Smooth muscle cell (in vitro differentiated cells): Measurements from ENCODE around the gene TVP23C. TPM values are rescaled to one million over a fixed set of nuclear protein-coding genes. Genes with fewer than 3 reads are reported as not detected.

ENCODE experiments used
- DNase-seq: peaks from one replicate; lab custom pipeline; 2025; ENCODE audit not compliant: unreplicated experiment; lab: John Stamatoyannopoulos, UW
- H2AFZ ChIP-seq: fragments of 200-600 bp; sonication (generic); 2 replicates; pipeline ENCODE4 v1.6.0; 2016; ENCODE audit warnings: antibody characterized with exemption, low read depth, mild to moderate bottlenecking
- H3F3A ChIP-seq: fragments of 200-600 bp; sonication (generic); 2 replicates; pipeline ENCODE4 v1.6.0; 2017; ENCODE audit warnings: antibody characterized with exemption, low read depth
- H3K27ac ChIP-seq: fragments of 200-600 bp; sonication (generic); 2 replicates; pipeline ENCODE4 v1.5.1; 2016; ENCODE audit warnings: low read depth, mild to moderate bottlenecking
- H3K27me3 ChIP-seq: fragments of 200-600 bp; sonication (generic); 2 replicates; pipeline ENCODE4 v1.6.1; 2016; ENCODE audit warnings: low read depth, mild to moderate bottlenecking
- H3K36me3 ChIP-seq: fragments of 200-600 bp; sonication (generic); 2 replicates; pipeline ENCODE4 v1.5.1; 2016; ENCODE audit warnings: low read depth
- H3K4me1 ChIP-seq: fragments of 200-600 bp; sonication (generic); 2 replicates; pipeline ENCODE4 v1.5.1; 2016; ENCODE audit warnings: low read depth
- H3K4me2 ChIP-seq: fragments of 200-600 bp; sonication (generic); 2 replicates; pipeline ENCODE4 v1.6.0; 2016; ENCODE audit warnings: mild to moderate bottlenecking
- H3K4me3 ChIP-seq: fragments of 200-600 bp; sonication (generic); 2 replicates; pipeline ENCODE4 v1.5.1; 2016; ENCODE audit warnings: mild to moderate bottlenecking
- H3K79me2 ChIP-seq: fragments of 200-600 bp; sonication (generic); 2 replicates; pipeline ENCODE4 v1.6.0; 2016; ENCODE audit warnings: low read depth, mild to moderate bottlenecking
- H3K9ac ChIP-seq: fragments of 200-600 bp; sonication (generic); 2 replicates; pipeline ENCODE4 v1.6.0; 2016; ENCODE audit warnings: low read depth
- H3K9me3 ChIP-seq: fragments of 200-600 bp; sonication (generic); replicated peaks from 2 replicates; pipeline ENCODE4 v1.5.1; 2016; ENCODE audit warnings: low read depth
- H4K20me1 ChIP-seq: fragments of 200-600 bp; sonication (generic); 2 replicates; pipeline ENCODE4 v1.6.0; 2016; ENCODE audit warnings: low read depth
- CTCF ChIP-seq: fragments of 200-600 bp; sonication (generic); IDR thresholded peaks from 2 replicates; pipeline ENCODE4 v1.5.1; 2017; ENCODE audit warnings: borderline replicate concordance, mild to moderate bottlenecking, antibody characterized with exemption; ENCODE audit not compliant: insufficient read depth, poor library complexity, severe bottlenecking
- WGBS: methylation state at CpG from one replicate; pipeline ENCODE4 v1.1.7; 2016; ENCODE audit warnings: low lambda C conversion rate; 5-methylcytosine and 5-hydroxymethylcytosine counted together
- polyA plus RNA-seq: library from polyadenylated mRNA; unstranded; fragments of >200 nt; fragmentation: Nextera tagmentation; extraction: Ambion mirVana; gene quantifications from 2 replicates; pipeline ENCODE4 v1.2.1, GENCODE V29; 2016
- total RNA-seq: library from RNA; depleted of rRNA; stranded (reverse); fragments of >200 nt; gene quantifications from 2 replicates; pipeline ENCODE4 v1.2.3, GENCODE V29; 2014

Gene TVP23C
- total and polyA plus RNA-seq, 2 experiments from 2014 or later, result 10.0 to 52.5 TPM

- no peak for DNase-seq
- H3K4me2 ChIP-seq, result peak overlapping the region; percentile 27
- no peaks in the 10 kb centered on the region for H3K4me1 ChIP-seq
- no peaks in the 10 kb centered on the region for H3K79me2 ChIP-seq
- H3K9me3 ChIP-seq, result no peaks in the 10 kb centered on the region
- WGBS, result 38% methylated on average over 8 of the region's 8 CpGs
- H3K9ac ChIP-seq, result no peak overlapping the region
- H3K36me3 ChIP-seq, result no peaks in the 10 kb centered on the region
- no peak for TF ChIP-seq CTCF
- peaks cover 3% of the 10 kb centered on the region for H3F3A ChIP-seq
- peak overlapping the region; percentile 40 for H3K27ac ChIP-seq
- no peaks in the 10 kb centered on the region for H4K20me1 ChIP-seq
- H3K27me3 ChIP-seq, result no peaks in the 10 kb centered on the region
- no peak overlapping the region for H2AFZ ChIP-seq
- H3K4me3 ChIP-seq, result no peak overlapping the region
Observed at GRCh38 chr17:15475631-15476354, 87.5 kb downstream of the TVP23C start.

- Histone ChIP-seq H3F3A (no peaks in the 10 kb centered on the region), H3K9me3 (no peaks in the 10 kb centered on the region)
Observed at GRCh38 chr17:15472891-15473290, 90.4 kb downstream of the TVP23C start.

GRCh38 chr17:15470536-15470935, 92.7 kb downstream of the TVP23C start:
- H3K4me1 ChIP-seq, result no peaks in the 10 kb centered on the region
- no peak overlapping the region for H3K4me3 ChIP-seq
- no peak overlapping the region for H3K9ac ChIP-seq
- TF ChIP-seq CTCF, result no peak
- no peaks in the 10 kb centered on the region for H3K9me3 ChIP-seq
- H3K27ac ChIP-seq, result no peak overlapping the region
- no peaks in the 10 kb centered on the region for H3F3A ChIP-seq
- no peaks in the 10 kb centered on the region for H3K79me2 ChIP-seq
- no peaks in the 10 kb centered on the region for H3K27me3 ChIP-seq
- H3K4me2 ChIP-seq, result no peak overlapping the region
- H3K36me3 ChIP-seq, result no peaks in the 10 kb centered on the region
- no peak for DNase-seq
- H2AFZ ChIP-seq, result no peak overlapping the region
- 52% methylated on average over 7 of the region's 7 CpGs for WGBS
- no peaks in the 10 kb centered on the region for H4K20me1 ChIP-seq

More at GRCh38 chr17:15472891-15473290, 90.4 kb downstream of the TVP23C start:
- 96% methylated on average over 3 of the region's 3 CpGs for WGBS
- no peak overlapping the region for H2AFZ ChIP-seq
- H3K27ac ChIP-seq, result no peak overlapping the region
- no peak overlapping the region for H3K4me3 ChIP-seq
- no peaks in the 10 kb centered on the region for H4K20me1 ChIP-seq
- H3K4me1 ChIP-seq, result no peaks in the 10 kb centered on the region
- TF ChIP-seq CTCF, result no peak
- no peaks in the 10 kb centered on the region for H3K27me3 ChIP-seq
- no peak for DNase-seq
- H3K9ac ChIP-seq, result no peak overlapping the region
- H3K36me3 ChIP-seq, result no peaks in the 10 kb centered on the region
- H3K4me2 ChIP-seq, result no peak overlapping the region
- H3K79me2 ChIP-seq, result no peaks in the 10 kb centered on the region

GRCh38 chr17:15469260-15469659, 94.0 kb downstream of the TVP23C start:
- no peaks in the 10 kb centered on the region for H3K9me3 ChIP-seq
- 90% methylated on average over 7 of the region's 7 CpGs for WGBS
- H3K4me1 ChIP-seq, result no peaks in the 10 kb centered on the region
- DNase-seq, result no peak
- no peak overlapping the region for H2AFZ ChIP-seq
- no peak overlapping the region for H3K27ac ChIP-seq
- H3K4me2 ChIP-seq, result no peak overlapping the region
- no peak overlapping the region for H3K4me3 ChIP-seq
- H4K20me1 ChIP-seq, result no peaks in the 10 kb centered on the region
- no peaks in the 10 kb centered on the region for H3K36me3 ChIP-seq
- no peaks in the 10 kb centered on the region for H3K27me3 ChIP-seq
- no peak for TF ChIP-seq CTCF
- H3K9ac ChIP-seq, result no peak overlapping the region
- H3K79me2 ChIP-seq, result no peaks in the 10 kb centered on the region
- H3F3A ChIP-seq, result no peaks in the 10 kb centered on the region
